ENCODE data around the gene CHST9.

- TF ChIP-seq, protein P1, sequence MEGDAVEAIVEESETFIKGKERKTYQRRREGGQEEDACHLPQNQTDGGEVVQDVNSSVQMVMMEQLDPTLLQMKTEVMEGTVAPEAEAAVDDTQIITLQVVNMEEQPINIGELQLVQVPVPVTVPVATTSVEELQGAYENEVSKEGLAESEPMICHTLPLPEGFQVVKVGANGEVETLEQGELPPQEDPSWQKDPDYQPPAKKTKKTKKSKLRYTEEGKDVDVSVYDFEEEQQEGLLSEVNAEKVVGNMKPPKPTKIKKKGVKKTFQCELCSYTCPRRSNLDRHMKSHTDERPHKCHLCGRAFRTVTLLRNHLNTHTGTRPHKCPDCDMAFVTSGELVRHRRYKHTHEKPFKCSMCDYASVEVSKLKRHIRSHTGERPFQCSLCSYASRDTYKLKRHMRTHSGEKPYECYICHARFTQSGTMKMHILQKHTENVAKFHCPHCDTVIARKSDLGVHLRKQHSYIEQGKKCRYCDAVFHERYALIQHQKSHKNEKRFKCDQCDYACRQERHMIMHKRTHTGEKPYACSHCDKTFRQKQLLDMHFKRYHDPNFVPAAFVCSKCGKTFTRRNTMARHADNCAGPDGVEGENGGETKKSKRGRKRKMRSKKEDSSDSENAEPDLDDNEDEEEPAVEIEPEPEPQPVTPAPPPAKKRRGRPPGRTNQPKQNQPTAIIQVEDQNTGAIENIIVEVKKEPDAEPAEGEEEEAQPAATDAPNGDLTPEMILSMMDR (IDR thresholded peaks at IDR 0.05; ENCODE audit: low read length): no peak
- TF ChIP-seq EZH2 (IDR thresholded peaks at IDR 0.05; ENCODE audit: borderline replicate concordance, low read length): no peak
Measured at GRCh38 chr18:26868968-26869586, 316.0 kb downstream of the CHST9 start.

Measured in OCI-LY1 (cell line).